Stimulated activated CD8-positive, alpha-beta memory T cell treated with anti-CD3 and anti-CD28 coated beads, Interleukin-15, amount 100 ng/mL, for 1 hour (primary cell): ENCODE results near the gene PPCDC.

Source experiments
- DNase-seq: peaks from one replicate; pipeline ENCODE4 v3.0.0-alpha.2; 2020; ENCODE audit warnings: low read depth

PPCDC gene

DNA sequence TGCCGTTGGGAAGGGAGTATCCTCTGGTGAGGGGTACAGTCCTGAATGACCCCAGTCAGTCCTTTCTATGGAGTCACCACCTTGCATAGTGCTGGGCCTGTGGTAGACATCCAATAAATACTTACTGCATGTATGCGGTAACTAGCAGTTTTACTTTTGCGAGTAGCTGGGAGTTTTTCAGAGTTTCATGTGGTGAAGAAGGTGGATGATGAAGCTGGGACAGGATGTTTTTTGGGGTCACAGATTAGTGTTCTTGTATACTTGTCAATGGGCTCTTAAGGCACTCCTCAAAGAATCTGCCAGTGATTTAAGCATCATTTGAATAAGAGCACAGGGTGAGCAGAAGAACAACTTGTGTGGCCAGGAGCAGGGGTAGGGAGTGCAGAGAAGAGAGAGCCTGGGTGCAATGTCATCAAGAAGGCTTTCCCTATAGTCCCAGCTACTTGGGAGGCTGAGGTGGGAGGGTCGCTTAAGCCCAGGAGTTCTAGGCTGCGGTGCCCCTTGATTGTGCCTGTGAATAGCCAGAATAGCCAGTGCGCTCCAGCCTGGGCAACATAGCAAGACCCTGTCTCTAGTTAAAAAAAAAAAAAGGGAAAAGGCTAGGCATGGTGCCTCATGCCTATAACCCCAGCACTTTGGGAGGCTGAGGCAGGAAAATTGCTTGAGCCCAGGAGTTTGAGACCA is 22.1 kb downstream of the PPCDC start:
- no peak for DNase-seq

DNA sequence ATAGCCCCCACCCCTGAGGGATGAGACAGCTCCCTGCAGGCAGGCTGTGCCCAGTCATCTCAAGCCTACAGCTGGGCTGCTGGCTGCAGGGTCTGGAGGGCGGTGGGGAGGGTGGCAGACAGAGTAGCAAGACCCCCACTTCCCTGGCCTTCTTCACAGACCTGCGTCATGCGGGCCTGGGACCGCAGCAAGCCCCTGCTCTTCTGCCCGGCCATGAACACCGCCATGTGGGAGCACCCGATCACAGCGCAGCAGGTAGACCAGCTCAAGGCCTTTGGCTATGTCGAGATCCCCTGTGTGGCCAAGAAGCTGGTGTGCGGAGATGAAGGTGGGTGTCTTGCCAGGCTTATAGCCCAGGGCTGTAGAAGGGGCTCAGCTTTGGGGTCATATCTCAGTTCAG is 25.0 kb downstream of the PPCDC start:
- no peak for DNase-seq

DNA sequence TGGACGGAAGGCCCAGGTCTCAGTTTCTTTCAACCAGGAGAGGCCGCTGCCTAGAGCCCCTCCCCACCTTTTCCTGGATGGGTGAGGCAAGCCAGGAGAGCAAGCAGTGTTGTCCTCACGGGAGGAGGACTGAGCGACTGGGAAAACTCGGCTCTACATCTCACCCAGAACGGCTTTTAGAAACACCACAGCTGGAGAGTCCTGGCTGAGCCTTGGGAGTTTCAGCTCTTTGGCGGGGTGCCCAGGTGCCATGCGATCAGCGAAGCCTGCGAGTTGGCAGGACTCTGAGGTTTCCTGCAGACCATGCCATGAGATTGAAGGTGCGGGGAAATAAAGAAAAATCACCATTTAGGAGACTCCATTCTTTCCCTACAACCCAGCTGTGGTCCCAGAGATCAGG is 26.0 kb downstream of the PPCDC start:
- no peak for DNase-seq

DNA sequence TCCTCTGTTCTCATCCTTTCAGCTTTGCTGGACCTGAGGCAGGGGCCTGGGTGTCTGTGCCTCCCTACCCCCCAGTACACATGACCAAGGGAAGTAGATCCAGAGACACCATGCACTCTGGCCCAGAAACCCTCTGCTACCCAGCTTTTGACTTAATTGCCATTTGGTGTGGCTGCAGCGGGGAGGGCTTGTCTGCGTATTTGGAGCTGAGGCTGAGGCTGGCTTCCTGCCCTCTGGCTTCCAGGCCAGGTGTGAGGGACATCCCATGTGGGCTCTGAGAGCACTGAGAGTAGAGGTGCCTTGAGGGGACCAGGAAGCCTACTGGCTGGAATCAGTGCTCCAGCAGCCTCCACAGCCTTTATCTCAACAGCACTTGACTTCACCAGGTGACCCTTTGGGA is 26.9 kb downstream of the PPCDC start:
- DNase-seq: no peak

DNA sequence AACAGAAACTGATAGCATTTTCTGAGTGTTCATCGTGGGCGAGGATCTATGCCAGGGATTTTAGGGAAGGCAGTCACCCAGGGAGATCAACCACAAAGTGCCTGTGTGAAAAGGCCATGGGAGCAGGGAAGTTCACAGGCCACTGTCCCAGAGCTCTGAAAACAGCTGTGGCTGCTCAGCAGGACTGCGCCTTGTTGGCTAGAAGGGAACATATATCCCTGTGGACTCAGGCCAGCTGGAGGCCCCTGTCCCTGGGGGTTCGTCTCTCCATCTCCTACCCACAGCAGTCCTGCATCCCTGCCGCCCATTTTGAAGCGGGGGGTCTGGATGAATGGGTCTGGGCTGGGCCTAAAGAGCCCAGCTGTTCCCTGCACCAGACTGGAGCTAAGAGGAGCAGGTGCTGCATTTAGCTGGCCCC is 27.8 kb downstream of the PPCDC start:
- no peak for DNase-seq

DNA sequence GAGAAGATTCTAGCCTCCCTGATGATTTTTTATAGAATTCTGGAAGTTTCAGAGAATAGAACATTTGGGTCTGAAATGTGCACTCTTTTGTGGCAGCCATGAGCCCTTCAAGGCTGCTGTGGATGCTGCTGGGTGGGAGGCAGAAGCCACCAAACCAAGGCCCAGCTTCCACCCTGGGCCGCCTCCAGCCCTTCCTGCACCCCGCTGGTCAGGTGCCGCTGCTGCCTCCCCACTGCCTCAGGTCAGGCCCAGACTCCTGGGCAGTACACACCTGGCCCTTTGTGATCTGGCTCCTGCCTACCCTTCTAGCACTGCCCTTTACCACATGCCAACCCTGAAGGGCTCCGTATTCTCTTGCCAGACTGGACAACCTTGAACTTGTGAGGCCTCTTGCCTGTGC is 28.3 kb downstream of the PPCDC start:
- DNase-seq: no peak

DNA sequence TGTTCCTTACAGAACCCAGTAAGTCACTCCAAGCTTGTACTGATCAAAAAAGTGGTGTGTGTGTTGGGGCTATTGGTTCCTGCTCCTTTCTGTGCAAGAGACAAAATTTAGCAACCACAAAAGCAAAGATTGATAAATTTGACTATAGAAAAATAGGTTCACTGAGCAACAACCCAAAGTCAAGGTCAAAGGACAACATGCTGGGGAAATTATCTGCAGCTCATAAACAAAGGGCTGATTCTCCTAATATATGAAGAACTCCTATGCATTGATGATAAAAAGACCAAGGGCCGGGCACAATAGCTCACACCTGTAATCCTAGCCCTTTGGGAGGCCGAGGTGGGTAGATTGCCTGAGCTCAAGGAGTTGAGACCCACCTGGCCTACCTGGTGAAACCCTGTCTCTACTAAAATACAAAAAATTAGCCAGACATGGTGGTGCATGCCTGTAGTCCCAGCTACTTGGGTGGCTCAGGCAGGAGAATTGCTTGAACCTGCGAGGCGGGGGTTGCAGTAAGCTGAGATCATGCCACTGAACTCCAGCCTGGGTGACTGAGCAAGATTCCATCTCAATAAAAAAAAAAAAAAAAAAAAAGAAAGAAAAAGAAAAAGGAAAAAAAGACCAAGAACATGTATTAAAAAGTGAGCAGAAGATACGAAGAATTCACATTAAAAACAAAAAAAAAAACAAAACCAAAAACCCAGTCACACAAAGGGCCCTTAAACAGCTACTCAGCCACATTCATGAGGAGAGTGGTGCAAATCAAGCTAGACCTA is 29.8 kb downstream of the PPCDC start:
- DNase-seq: no peak

DNA sequence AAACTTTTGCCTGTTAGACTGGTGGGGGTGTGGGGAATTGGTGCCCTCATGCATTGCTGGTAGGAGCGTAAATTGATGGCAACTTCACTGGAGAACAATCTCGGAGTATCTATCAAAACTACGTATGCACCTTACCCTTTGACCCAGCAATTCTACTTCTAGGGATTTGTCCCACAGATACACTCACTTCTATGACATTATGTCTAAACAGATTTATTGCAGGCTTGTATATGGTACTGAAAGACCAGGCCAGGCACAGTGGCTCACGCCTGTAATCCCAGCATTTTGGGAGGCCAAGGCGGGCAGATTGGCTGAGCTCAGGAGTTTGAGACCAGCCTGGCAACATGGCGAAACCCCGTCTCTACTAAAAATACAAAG is 30.3 kb downstream of the PPCDC start:
- DNase-seq: no peak

DNA sequence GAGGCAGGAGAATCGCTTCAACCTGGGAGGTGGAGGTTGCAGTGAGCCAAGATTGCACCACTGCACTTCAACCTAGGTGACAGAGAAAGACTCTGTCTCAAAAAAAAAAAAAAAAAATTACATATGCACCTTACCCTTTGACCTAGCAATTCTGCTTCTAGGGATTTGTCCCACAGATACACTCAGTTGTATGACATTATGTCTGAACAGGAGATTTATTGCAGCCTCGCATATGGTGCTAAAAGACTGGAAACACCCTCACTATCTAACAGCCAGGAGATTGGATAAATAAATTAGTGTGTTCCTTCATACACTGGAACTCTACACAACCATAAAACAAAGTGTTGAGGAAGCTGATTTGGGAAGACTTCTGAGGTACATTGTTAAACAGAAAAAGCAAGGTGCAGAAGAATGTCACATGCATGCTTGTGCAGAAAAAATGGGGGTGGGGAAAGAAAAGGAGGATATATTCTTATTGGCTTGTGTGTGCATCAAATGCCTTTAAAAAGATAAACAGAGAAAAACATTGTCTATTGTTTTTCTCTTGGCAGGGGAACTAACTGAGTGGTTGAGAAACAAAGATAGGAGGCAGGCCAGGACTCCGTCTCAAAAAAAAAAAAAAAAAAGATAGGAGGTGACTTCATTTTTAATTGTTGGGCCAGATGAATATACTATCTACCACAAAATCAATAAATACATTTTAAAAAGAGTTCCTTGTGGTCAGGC is 30.9 kb downstream of the PPCDC start:
- no peak for DNase-seq

DNA sequence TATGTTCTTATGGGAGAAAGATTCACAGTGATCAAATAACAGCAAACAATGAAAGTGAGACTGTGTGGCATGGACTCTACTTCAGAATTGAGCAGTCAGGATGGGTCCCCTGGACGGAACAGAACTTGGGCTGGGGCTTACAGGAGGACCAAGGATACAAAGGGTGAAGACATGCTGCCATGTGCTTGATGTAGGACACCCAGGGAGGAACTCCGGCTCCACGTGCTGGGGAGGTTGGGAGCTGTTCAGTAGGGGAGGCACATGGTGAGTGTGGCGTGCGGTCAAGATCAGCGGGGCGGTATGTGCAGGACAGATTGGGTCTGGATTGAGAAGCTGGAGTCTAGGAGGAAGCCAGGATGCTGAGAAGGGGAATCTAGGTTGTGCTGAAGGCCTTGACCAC is 32.6 kb downstream of the PPCDC start:
- DNase-seq: no peak

DNA sequence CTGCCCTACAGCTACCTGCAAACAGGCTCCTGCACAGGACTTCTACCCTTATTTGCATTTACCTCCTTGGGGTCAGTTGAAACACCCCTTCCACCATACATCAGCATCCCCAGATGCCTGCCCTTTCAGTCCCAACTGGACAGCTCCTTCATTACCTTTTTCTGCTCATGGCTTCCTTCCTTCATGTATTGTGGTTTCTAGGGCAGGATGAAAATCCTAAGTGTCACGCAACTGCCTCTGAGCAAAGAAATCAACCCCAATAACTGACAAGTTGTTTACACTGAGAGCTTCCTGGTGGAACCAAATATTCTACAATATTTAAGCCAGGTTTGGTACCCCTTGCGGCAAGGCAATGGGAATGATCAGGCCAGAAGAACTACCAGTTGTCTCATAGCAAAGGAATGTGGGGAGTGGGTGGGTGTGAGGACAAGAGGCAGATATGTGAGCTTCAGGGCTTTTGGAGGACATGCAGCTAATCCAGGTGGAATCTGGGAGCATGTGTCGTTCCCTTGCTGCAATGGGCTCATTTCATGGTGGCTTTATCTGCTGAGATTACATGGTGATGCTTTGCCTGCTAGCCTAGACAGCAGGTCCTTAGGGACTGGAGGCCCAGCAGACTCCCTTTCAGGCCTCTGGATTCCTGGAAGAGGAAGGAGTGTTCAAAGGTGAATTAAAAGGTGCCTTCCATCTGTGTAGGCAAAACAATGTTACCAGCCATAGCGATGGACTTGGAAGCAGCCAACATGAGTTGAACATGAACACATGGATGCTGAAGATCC is 34.9 kb downstream of the PPCDC start:
- no peak for DNase-seq

DNA sequence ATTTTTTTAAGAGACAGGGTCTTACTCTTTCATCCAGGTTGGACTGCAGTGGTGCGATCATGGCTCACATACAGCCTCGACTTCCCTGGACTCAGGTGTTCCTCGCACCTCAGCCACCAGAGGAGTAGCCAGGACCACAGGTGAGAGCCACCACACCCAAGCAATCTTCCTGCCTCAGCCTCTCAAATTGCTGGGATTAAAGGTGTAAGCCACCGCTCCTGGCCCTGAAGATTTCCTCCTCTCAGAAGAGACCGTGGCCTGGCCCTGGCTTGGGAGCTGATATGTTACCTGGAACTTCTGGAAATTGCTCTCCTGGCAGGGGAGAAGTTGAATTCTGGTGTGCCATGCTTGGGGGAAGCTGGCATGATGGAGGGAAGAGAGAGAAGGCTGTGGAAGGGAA is 36.2 kb downstream of the PPCDC start:
- DNase-seq: no peak

DNA sequence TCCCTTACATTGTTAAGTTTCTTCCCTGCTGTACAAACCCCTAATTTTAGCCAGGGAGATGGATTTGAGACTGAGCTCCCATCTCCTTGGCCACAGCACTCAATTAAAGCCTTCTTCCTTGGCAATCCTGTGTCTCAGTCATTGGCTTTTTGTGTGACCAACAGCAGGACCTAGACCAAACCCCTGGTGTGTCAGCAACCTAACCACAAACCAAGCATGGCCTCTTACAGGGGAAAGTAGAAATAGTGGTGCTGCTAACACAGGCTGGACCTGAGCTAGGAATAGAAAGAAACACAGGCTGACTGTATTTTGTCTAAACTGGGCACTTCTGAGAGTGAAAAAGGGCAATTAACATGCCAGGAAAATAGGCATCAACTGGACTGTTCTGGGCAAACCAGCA is 37.9 kb downstream of the PPCDC start:
- no peak for DNase-seq

DNA sequence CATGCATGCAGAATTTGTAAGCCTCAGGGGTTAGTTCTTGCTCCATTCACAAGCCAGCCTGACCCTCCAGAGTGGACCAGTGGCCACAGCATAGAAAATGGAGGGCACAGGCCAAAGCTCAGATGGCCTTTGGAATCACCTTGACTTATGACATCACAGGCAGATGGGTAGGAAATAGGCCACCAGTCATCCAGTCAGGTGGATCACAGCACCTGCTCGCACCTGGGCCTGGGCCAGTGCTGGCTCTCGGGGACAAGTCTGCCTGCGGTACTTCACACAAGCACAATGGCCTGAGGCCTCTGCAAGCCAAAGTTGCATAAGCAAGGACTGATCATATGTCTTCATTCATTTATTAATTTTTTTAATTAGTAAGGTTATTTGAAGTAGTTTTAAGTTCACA is 39.3 kb downstream of the PPCDC start:
- no peak for DNase-seq

DNA sequence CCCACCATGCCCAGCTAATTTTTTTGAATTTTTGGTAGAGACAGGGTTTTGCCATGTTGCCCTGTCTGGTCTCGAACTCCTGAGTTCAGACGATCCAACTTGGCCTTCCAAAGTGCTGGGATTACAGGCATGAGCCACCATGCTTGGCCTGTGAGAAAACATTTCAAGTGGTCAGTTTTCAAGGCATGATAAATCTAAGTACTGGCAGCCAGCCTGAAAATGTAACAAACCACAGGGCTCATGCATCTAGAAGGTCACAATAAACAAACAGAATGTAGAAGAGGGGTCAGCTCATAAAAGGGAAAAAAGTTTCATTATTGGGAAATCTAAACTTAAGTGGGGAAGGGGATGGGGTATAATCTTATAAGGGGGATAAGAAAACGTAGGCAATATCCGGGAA is 39.9 kb downstream of the PPCDC start:
- no peak for DNase-seq

DNA sequence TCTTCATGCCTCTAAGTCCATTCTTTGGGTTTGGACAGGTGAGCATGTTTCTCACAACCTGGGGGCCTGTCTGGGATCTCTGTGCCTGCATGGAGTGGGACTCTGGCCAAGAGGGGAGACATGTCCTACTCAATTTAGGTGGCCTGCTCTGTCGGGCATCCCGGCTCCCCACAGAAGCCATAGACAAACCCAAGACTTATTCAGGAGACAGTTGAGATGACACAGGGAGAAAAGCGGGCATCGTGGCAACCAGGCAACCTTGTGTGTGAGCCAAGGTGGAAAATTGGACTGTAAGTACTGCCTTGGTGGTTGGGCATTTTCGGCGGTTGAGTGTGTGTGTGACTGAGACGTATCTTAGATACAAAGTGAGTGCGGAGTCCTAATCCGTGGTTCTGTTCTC is 40.5 kb downstream of the PPCDC start:
- DNase-seq: no peak

DNA sequence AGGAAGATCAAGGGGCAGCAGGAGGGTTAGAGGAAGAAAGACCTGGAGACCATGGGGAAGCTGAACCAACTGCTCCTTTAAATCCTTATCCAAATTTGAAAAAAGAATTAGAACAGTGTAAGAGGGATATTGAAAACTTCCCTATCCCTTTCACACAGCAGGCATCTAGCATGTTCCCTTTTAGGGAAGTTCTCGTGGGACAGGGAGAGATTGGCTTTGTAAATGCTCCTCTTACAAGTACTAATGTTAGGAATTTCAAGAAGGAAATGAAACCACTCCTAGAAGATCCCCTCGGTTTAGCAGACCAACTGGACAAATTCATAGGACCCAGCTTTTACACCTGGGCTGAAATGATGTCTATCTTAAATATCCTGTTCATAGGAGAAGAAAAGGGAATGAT is 41.5 kb downstream of the PPCDC start:
- DNase-seq: no peak

DNA sequence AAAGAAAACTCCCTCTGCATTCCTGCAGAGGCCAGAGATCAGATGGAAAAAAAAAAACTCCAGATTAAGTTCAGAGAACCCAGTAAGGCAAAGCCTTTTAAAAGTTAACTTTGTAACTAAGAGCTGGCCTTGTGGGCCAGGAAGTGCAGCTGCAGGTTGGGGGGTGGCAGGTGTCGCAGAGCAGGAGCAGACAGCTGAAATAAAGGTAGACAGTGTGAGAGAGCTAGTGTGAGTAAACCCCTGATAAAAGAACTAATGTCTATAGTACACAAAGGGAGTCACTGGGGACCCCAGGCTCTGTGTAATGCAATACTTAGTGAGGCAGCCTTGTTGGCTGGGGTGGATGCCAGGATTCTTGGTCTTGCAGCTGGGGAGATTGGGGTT is 42.1 kb downstream of the PPCDC start:
- DNase-seq: no peak

DNA sequence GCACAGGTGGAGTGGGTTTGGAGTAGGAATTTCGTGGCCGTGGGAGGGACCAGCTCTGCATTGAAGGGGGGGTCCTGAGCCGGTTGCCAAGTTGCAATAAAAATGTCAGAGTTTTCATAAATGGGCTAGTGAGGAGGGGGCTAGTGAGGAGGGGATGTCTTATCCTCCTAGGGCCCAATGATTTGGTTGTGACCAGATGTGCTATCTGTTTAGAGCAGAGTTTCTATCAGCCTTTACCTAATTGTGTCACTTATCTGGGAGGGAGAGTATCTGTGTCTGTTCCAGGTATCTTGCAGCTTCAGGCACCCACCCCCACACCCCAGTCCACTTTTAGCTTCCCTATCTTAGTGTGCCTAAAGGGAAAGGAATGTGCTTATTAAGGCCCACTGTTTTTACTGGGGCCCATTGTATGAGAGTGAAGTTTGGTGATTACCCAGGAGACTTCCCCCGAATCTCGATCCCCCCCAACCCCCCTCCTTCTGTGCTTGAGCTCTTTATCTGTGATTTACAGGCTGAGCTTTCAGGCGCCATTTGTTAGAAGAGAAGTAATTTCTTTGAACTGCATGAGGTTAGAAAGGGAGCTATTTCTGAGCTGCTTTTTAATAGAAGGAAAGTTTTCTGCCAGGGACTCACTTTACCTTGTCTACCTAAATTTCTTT is 42.6 kb downstream of the PPCDC start:
- no peak for DNase-seq

DNA sequence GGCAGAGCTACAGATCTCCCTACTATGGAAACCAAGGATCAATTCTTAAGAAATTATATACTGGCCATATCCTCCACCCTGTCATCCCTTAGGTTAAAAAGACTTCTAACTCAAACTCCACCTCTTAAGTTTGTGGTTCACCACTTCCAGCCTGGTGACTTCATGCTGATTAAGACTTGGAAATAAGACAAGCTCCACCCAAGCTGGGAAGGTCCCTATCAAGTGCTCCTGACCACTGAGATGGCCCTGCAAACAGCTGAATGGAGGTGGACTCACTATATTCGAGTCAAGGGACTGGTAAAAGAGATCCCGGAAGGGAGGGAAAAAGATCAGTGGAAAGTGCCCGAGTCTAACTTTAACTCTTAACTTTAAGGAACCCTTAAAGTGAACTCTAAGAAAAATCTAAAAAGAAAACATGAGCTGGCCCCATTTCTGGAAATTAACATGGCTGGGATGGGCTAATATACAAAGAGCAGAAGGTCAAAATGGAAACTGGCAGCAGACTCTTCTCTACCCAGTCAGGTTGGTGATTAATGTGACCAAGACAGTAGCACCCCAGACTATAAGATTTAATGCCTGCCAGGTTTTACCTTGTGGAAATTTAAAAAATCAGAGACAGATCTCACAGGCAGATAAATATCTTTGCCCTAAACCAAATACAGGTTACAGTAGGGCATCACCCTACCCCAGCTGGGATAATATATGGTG is 43.9 kb downstream of the PPCDC start:
- DNase-seq: no peak

DNA sequence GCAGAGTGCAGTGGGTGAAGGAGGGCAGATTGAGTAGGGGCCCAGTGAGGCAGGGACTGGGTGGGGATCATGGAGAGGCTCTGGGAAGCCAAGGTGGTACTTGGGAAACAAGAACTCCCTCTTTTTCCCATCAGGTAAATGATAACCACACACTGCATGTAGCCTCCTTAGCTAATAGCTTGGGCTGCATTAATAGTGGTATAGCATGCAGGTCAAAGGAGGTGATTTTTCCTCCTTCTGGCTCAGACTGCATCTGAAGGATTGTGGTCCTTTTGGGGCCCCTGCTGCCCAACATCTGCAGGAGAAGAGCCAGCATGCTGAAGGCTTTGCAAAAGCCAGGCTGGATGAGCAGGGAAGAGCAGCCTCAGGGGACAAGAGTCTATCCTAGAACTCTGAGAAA is 45.4 kb downstream of the PPCDC start:
- DNase-seq: no peak
